Activated T-cell treated with anti-CD3 and anti-CD28 coated beads for 1 hour (primary cell): Measurements from ENCODE around the gene ABTB2.

Experiments used
- DNase-seq: peaks from one replicate; pipeline ENCODE4 v3.0.0-alpha.2; 2020; ENCODE audit warnings: low read depth

Gene ABTB2

GRCh38 chr11:34360046-34360445 is 2.2 kb upstream of the ABTB2 start:
- no peak for DNase-seq

- DNase-seq = no peak
These were observed 1.7 kb upstream of the ABTB2 start for GRCh38 chr11:34359548-34359891.

GRCh38 chr11:34358728-34359547 is 1.1 kb upstream of the ABTB2 start:
- peak; percentile 63 for DNase-seq

- no peak for DNase-seq
These were observed 483 bp upstream of the ABTB2 start for GRCh38 chr11:34358258-34358727.

- DNase-seq = peak; percentile 30
These were observed 703 bp downstream of the ABTB2 start for GRCh38 chr11:34356913-34357700.

GRCh38 chr11:34356576-34356912 is 1.3 kb downstream of the ABTB2 start:
- no peak for DNase-seq

GRCh38 chr11:34356130-34356529 is 1.7 kb downstream of the ABTB2 start:
- DNase-seq = no peak

- no peak for DNase-seq
These were observed 2.1 kb downstream of the ABTB2 start for GRCh38 chr11:34355726-34356125.

- no peak for DNase-seq
These were observed 3.0 kb downstream of the ABTB2 start for GRCh38 chr11:34354782-34355181.

GRCh38 chr11:34353881-34354280 is 3.9 kb downstream of the ABTB2 start:
- DNase-seq = no peak

- no peak for DNase-seq
These were observed 5.9 kb downstream of the ABTB2 start for GRCh38 chr11:34351687-34352469.

- DNase-seq = no peak
These were observed 6.8 kb downstream of the ABTB2 start for GRCh38 chr11:34351051-34351450.

- no peak for DNase-seq
These were observed 7.9 kb downstream of the ABTB2 start for GRCh38 chr11:34349882-34350281.

GRCh38 chr11:34348919-34349318 is 8.9 kb downstream of the ABTB2 start:
- no peak for DNase-seq

GRCh38 chr11:34348096-34348495 is 9.7 kb downstream of the ABTB2 start:
- DNase-seq = no peak

- no peak for DNase-seq
These were observed 11.3 kb downstream of the ABTB2 start for GRCh38 chr11:34346551-34346950.

- no peak for DNase-seq
These were observed 11.8 kb downstream of the ABTB2 start for GRCh38 chr11:34345991-34346480.

- DNase-seq = no peak
These were observed 12.3 kb downstream of the ABTB2 start for GRCh38 chr11:34345540-34345876.

- no peak for DNase-seq
These were observed 12.9 kb downstream of the ABTB2 start for GRCh38 chr11:34344768-34345539.

- DNase-seq = no peak
These were observed 13.4 kb downstream of the ABTB2 start for GRCh38 chr11:34344410-34344767.

GRCh38 chr11:34343686-34344085 is 14.1 kb downstream of the ABTB2 start:
- DNase-seq = no peak

GRCh38 chr11:34343153-34343552 is 14.7 kb downstream of the ABTB2 start:
- DNase-seq = no peak
